ENCODE data around the gene SERPINI2.

GRCh38 chr3:167394003-167394402 is 79.8 kb downstream of the SERPINI2 start:
- TF ChIP-seq, protein P1, sequence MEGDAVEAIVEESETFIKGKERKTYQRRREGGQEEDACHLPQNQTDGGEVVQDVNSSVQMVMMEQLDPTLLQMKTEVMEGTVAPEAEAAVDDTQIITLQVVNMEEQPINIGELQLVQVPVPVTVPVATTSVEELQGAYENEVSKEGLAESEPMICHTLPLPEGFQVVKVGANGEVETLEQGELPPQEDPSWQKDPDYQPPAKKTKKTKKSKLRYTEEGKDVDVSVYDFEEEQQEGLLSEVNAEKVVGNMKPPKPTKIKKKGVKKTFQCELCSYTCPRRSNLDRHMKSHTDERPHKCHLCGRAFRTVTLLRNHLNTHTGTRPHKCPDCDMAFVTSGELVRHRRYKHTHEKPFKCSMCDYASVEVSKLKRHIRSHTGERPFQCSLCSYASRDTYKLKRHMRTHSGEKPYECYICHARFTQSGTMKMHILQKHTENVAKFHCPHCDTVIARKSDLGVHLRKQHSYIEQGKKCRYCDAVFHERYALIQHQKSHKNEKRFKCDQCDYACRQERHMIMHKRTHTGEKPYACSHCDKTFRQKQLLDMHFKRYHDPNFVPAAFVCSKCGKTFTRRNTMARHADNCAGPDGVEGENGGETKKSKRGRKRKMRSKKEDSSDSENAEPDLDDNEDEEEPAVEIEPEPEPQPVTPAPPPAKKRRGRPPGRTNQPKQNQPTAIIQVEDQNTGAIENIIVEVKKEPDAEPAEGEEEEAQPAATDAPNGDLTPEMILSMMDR (IDR thresholded peaks at IDR 0.05), result no peak
- TF ChIP-seq HOXA7 (CRISPR knock-in tag; IDR thresholded peaks at IDR 0.05) (no peak), ZNF302 (CRISPR knock-in tag; IDR thresholded peaks at IDR 0.05) (no peak), HEYL (CRISPR knock-in tag; IDR thresholded peaks at IDR 0.05) (no peak), POLR2A (IDR thresholded peaks at IDR 0.05; ENCODE audit: low read length) (no peak), ESRRA (IDR thresholded peaks at IDR 0.05; ENCODE audit: borderline replicate concordance, low read length) (no peak), ZFP36 (IDR thresholded peaks at IDR 0.05; ENCODE audit: borderline replicate concordance, partially characterized antibody) (no peak), CHD2 (IDR thresholded peaks at IDR 0.05; ENCODE audit: low read length, partially characterized antibody) (no peak), TP53 (CRISPR knock-in tag; IDR thresholded peaks at IDR 0.05) (no peak), RARB (CRISPR knock-in tag; IDR thresholded peaks at IDR 0.05) (no peak), RNF2 (IDR thresholded peaks at IDR 0.05; ENCODE audit: borderline replicate concordance, low read depth) (no peak)
- TF ChIP-seq, protein P2, sequence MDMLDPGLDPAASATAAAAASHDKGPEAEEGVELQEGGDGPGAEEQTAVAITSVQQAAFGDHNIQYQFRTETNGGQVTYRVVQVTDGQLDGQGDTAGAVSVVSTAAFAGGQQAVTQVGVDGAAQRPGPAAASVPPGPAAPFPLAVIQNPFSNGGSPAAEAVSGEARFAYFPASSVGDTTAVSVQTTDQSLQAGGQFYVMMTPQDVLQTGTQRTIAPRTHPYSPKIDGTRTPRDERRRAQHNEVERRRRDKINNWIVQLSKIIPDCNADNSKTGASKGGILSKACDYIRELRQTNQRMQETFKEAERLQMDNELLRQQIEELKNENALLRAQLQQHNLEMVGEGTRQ (IDR thresholded peaks at IDR 0.05), result no peak

All from A549 (cell line).